ENCODE results near the gene NKAIN1. TPM values are rescaled to one million over a fixed set of nuclear protein-coding genes. Genes with fewer than 3 reads are reported as not detected.

The NKAIN1 gene
- total RNA-seq, 1 experiment from 2014 or later = 1.1 TPM

DNA sequence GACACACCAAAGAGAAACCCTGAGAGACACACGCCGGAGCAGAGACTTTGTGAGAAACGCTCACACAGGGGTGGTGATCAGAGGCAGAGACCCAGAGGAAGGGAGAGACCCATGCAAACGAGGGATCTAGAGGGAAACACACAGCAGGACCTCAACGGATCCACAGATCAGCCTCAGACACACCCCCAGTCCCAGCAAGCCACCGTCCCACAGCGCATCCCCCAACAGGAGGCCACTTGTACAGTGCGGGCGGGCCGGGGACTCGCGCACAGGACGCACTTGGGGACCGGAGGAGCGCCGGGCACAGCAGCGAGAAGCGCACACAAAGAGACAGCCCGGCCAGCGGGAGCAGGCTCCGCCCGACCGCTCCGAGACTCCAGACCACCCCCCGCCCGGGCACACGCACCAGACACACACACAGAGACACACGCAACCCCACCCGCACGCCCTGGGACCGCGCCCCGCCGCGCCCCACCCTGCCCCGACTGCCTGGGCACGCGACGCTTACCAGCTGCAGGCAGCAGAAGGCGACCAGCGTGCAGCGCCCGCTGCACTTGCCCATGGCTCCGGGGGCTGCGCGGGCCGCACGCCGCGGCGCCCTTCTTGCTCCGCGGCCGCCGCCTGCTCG, 587 bp downstream of the NKAIN1 start:
- no peaks in the 10 kb centered on the region for H3K9me3 ChIP-seq (ENCODE audit: control insufficient read depth in 1 of 2, insufficient read depth in 1 of 2, low read depth in 1 of 2, low read length in 2 of 2)
- H3K27ac ChIP-seq (ENCODE audit: low read depth, low read length) = no peak overlapping the region
- no peaks in the 10 kb centered on the region for H3K9me2 ChIP-seq (ENCODE audit: insufficient read depth)
- ChIA-PET CTCF (no interaction called here), RAD21 (ENCODE audit: low non-redundant PET in 1 of 2, low total read pairs in 2 of 2, uncharacterized antibody in 2 of 2, unreplicated experiment in 2 of 2) (no interaction called here), POLR2A (interaction anchor here (0.7 kb wide), 1 partner anchor 84 kb away, joined by 3 read pairs; no protein-coding TSS in a partner anchor)
- BruUV-seq (replicated peaks) = no TSS peak
- no peak overlapping the region for H3K9ac ChIP-seq (ENCODE audit: low read length)
- no peaks in the 10 kb centered on the region for H3K36me3 ChIP-seq (ENCODE audit: control insufficient read depth in 1 of 2, insufficient read depth in 2 of 2, low read length in 2 of 2)
- ATAC-seq (peak; percentile 60), DNase-seq (ENCODE audit: low read depth, low spot score) (no peak)
- peak overlapping the region; percentile 57 for H3K4me2 ChIP-seq (ENCODE audit: low read length)
- intact Hi-C loops (cut with micrococcal nuclease) = no loop called here
- H3K27me3 ChIP-seq (ENCODE audit: insufficient read depth, low read length) = peaks cover 14% of the 10 kb centered on the region
- no peaks in the 10 kb centered on the region for H3K79me2 ChIP-seq (ENCODE audit: insufficient read depth, low read length)
- H2AFZ ChIP-seq (ENCODE audit: low read depth, low read length, poor library complexity, severe bottlenecking) = no peak overlapping the region
- peaks cover 0 to 5% of the 10 kb centered on the region in 2 experiments; a peak in 1 of 4 replicates for H3K4me1 ChIP-seq (ENCODE audit: control insufficient read depth in 1 of 2, insufficient read depth in 2 of 2, low read length in 2 of 2)
- no peaks in the 10 kb centered on the region for H4K20me1 ChIP-seq (ENCODE audit: insufficient read depth)
- TF ChIP-seq POLR2AphosphoS5 (IDR thresholded peaks at IDR 0.05; ENCODE audit: low read depth, low read length) (no peak), EGR1 (IDR thresholded peaks at IDR 0.05; ENCODE audit: low read depth) (no peak), CTCF (IDR thresholded peaks at IDR 0.05 in 2 of 3, conservative IDR thresholded peaks at IDR 0.05 in 1 of 3; ENCODE audit: borderline replicate concordance in 1 of 3, insufficient read depth in 1 of 3, low read depth in 2 of 3, low read length in 2 of 3) (no peak), ZFX (IDR thresholded peaks at IDR 0.05) (no peak), ZBTB33 (IDR thresholded peaks at IDR 0.05; ENCODE audit: extremely low read depth, insufficient replicate concordance, low read length) (no peak)
- H3K4me3 ChIP-seq (replicated peaks in 1 of 2; ENCODE audit: low read depth in 1 of 2, low read length in 2 of 2) = peak overlapping the region; percentile 21 to 41
